HG02943 (cell line): ENCODE measurements around the gene ZDHHC11.
"Not testable (repeated sequence)": the region's sequence is repeated elsewhere in the genome, so short reads cannot be mapped to it uniquely, and the experiment has no call there.

Source experiments
- ATAC-seq: cut with Tn5 transposase; IDR thresholded peaks from one replicate; pipeline ENCODE4 v1.9.1; 2021; ENCODE audit warnings: mild to moderate bottlenecking, low read depth, moderate library complexity; ENCODE audit not compliant: unreplicated experiment

Gene ZDHHC11

GRCh38 chr5:880816-881550 is 30.2 kb upstream of the ZDHHC11 start:
- no peak for ATAC-seq

- ATAC-seq = not testable (repeated sequence)
Measured at GRCh38 chr5:878677-879076, 27.9 kb upstream of the ZDHHC11 start.

- no peak for ATAC-seq
Measured at GRCh38 chr5:878125-878524, 27.3 kb upstream of the ZDHHC11 start.

GRCh38 chr5:876398-877365 is 25.9 kb upstream of the ZDHHC11 start:
- ATAC-seq = no peak

- ATAC-seq = no peak
Measured at GRCh38 chr5:875931-876330, 25.1 kb upstream of the ZDHHC11 start.

GRCh38 chr5:873328-873727 is 22.5 kb upstream of the ZDHHC11 start:
- no peak for ATAC-seq

GRCh38 chr5:872301-872700 is 21.5 kb upstream of the ZDHHC11 start:
- no peak for ATAC-seq

- no peak for ATAC-seq
Measured at GRCh38 chr5:871596-872298, 21.0 kb upstream of the ZDHHC11 start.

GRCh38 chr5:870956-871355 is 20.2 kb upstream of the ZDHHC11 start:
- ATAC-seq = no peak

GRCh38 chr5:868428-869135 is 17.8 kb upstream of the ZDHHC11 start:
- no peak for ATAC-seq

- no peak for ATAC-seq
Measured at GRCh38 chr5:867300-867870, 16.6 kb upstream of the ZDHHC11 start.

GRCh38 chr5:865771-866170 is 15.0 kb upstream of the ZDHHC11 start:
- ATAC-seq = no peak

- ATAC-seq = no peak
Measured at GRCh38 chr5:865168-865521, 14.4 kb upstream of the ZDHHC11 start.

- ATAC-seq = no peak
Measured at GRCh38 chr5:864492-865167, 13.8 kb upstream of the ZDHHC11 start.

- ATAC-seq = no peak
Measured at GRCh38 chr5:863244-863805, 12.5 kb upstream of the ZDHHC11 start.

GRCh38 chr5:862367-863243 is 11.8 kb upstream of the ZDHHC11 start:
- no peak for ATAC-seq

- ATAC-seq = no peak
Measured at GRCh38 chr5:861442-862366, 10.9 kb upstream of the ZDHHC11 start.
